SW 1271 (cell line): Measurements from ENCODE around the gene DGKZ.
A peak's percentile ranks its signal among the peaks of the same experiment; 100 is the strongest.
"Not testable (repeated sequence)": the region's sequence is repeated elsewhere in the genome, so short reads cannot be mapped to it uniquely, and the experiment has no call there.

Experiments used
- DNase-seq, 2 experiments: peaks; one replicate each; lab custom pipeline; 2025; lab: John Stamatoyannopoulos, UW

Gene DGKZ

GRCh38 chr11:46367244-46367915 lies 20.1 kb downstream of the DGKZ start:
- DNase-seq = peak in 1 of 2 experiments; percentile 28

- DNase-seq = no peak
Measured at GRCh38 chr11:46367916-46368267, 20.6 kb downstream of the DGKZ start.

GRCh38 chr11:46369458-46370152 lies 22.3 kb downstream of the DGKZ start:
- peak; percentile 66 to 77 for DNase-seq

GRCh38 chr11:46370253-46370652 lies 23.0 kb downstream of the DGKZ start:
- no peak for DNase-seq

GRCh38 chr11:46371262-46371661 lies 24.0 kb downstream of the DGKZ start:
- DNase-seq = not testable (repeated sequence)

- DNase-seq = no peak
Measured at GRCh38 chr11:46372086-46372485, 24.8 kb downstream of the DGKZ start.

GRCh38 chr11:46372501-46372900 lies 25.2 kb downstream of the DGKZ start:
- not testable (repeated sequence) for DNase-seq

GRCh38 chr11:46373787-46374740 lies 26.8 kb downstream of the DGKZ start:
- no peak for DNase-seq

- no peak for DNase-seq
Measured at GRCh38 chr11:46374815-46375214, 27.6 kb downstream of the DGKZ start.

GRCh38 chr11:46375392-46376101 lies 28.3 kb downstream of the DGKZ start:
- DNase-seq = no peak

- no peak for DNase-seq
Measured at GRCh38 chr11:46376258-46377050, 29.2 kb downstream of the DGKZ start.

- no peak for DNase-seq
Measured at GRCh38 chr11:46377290-46377689, 30.0 kb downstream of the DGKZ start.

- no peak for DNase-seq
Measured at GRCh38 chr11:46377831-46378230, 30.6 kb downstream of the DGKZ start.

- DNase-seq = no peak
Measured at GRCh38 chr11:46378296-46378695, 31.0 kb downstream of the DGKZ start.

- no peak for DNase-seq
Measured at GRCh38 chr11:46378811-46379481, 31.7 kb downstream of the DGKZ start.

- not testable (repeated sequence) for DNase-seq
Measured at GRCh38 chr11:46379482-46380293, 32.4 kb downstream of the DGKZ start.

GRCh38 chr11:46380340-46381047 lies 33.2 kb downstream of the DGKZ start:
- DNase-seq = peak in 1 of 2 experiments; percentile 48

- no peak for DNase-seq
Measured at GRCh38 chr11:46381048-46381818, 34.0 kb downstream of the DGKZ start, which contains the start of gene MDK. MDK (plus strand) TSS chr11:46381669; CDS start chr11:46382058, 389 bp downstream.
